ENCODE data around the gene ERVW-1. TPM values are rescaled to one million over a fixed set of nuclear protein-coding genes. Genes with fewer than 3 reads are reported as not detected.
"Not testable (repeated sequence)": the region's sequence is repeated elsewhere in the genome, so short reads cannot be mapped to it uniquely, and the experiment has no call there.

Gene ERVW-1
- total RNA-seq, 1 experiment from 2014 or later, result not detected

GRCh38 chr7:92473989-92474388, 3.8 kb downstream of the ERVW-1 start:
- DNase-seq (ENCODE audit: low read depth), result not testable (repeated sequence)

- not testable (repeated sequence) for DNase-seq (ENCODE audit: low read depth)
Measured at GRCh38 chr7:92468589-92468988, 9.2 kb downstream of the ERVW-1 start.

GRCh38 chr7:92466682-92467081, 11.1 kb downstream of the ERVW-1 start:
- no peak for DNase-seq (ENCODE audit: low read depth)

- no peak for DNase-seq (ENCODE audit: low read depth)
Measured at GRCh38 chr7:92464515-92464914, 13.2 kb downstream of the ERVW-1 start.

GRCh38 chr7:92462560-92462959, 15.2 kb downstream of the ERVW-1 start:
- no peak for DNase-seq (ENCODE audit: low read depth)

- peak; percentile 38 for DNase-seq (ENCODE audit: low read depth)
Measured at GRCh38 chr7:92461027-92462003, 16.4 kb downstream of the ERVW-1 start.

- DNase-seq (ENCODE audit: low read depth), result no peak
Measured at GRCh38 chr7:92460510-92460909, 17.2 kb downstream of the ERVW-1 start.

- DNase-seq (ENCODE audit: low read depth), result no peak
Measured at GRCh38 chr7:92460109-92460508, 17.6 kb downstream of the ERVW-1 start.

- DNase-seq (ENCODE audit: low read depth), result no peak
Measured at GRCh38 chr7:92456236-92456635, 21.5 kb downstream of the ERVW-1 start.

- DNase-seq (ENCODE audit: low read depth), result no peak
Measured at GRCh38 chr7:92451645-92452044, 26.1 kb downstream of the ERVW-1 start.

GRCh38 chr7:92448205-92448747, 29.5 kb downstream of the ERVW-1 start:
- peak; percentile 47 for DNase-seq (ENCODE audit: low read depth)

GRCh38 chr7:92447345-92448204, 30.2 kb downstream of the ERVW-1 start, which contains the start of gene GATAD1:
Gene GATAD1, plus strand, starts transcription at chr7:92447482. Its CDS starts 248 bp downstream, at chr7:92447730.
- DNase-seq (ENCODE audit: low read depth), result peak; percentile 92

- DNase-seq (ENCODE audit: low read depth), result no peak
Measured at GRCh38 chr7:92446869-92447344, 30.8 kb downstream of the ERVW-1 start.

GRCh38 chr7:92442720-92443119, 35.0 kb downstream of the ERVW-1 start:
- DNase-seq (ENCODE audit: low read depth), result not testable (repeated sequence)

- DNase-seq (ENCODE audit: low read depth), result no peak
Measured at GRCh38 chr7:92437956-92438491, 39.7 kb downstream of the ERVW-1 start.

GRCh38 chr7:92436612-92437445, 40.9 kb downstream of the ERVW-1 start:
- no peak for DNase-seq (ENCODE audit: low read depth)

- no peak for DNase-seq (ENCODE audit: low read depth)
Measured at GRCh38 chr7:92435542-92435941, 42.2 kb downstream of the ERVW-1 start.

GRCh38 chr7:92433019-92433418, 44.7 kb downstream of the ERVW-1 start:
- no peak for DNase-seq (ENCODE audit: low read depth)

GRCh38 chr7:92432299-92432946, 45.3 kb downstream of the ERVW-1 start:
- no peak for DNase-seq (ENCODE audit: low read depth)

- no peak for DNase-seq (ENCODE audit: low read depth)
Measured at GRCh38 chr7:92427193-92427592, 50.6 kb downstream of the ERVW-1 start.

All from HT1080 (cell line).